Cardiac muscle cell (in vitro differentiated cells and primary cell): ENCODE results near the gene BTRC. TPM values are rescaled to one million over a fixed set of nuclear protein-coding genes. Genes with fewer than 3 reads are reported as not detected.
"Not testable (repeated sequence)": the region's sequence is repeated elsewhere in the genome, so short reads cannot be mapped to it uniquely, and the experiment has no call there.

Experiments used
- DNase-seq, 2 donors: peaks; one replicate each; pipeline versions ENCODE4 v3.0.0 to v3.0.0-alpha.2; 2010 to 2017; ENCODE audit warnings: low read depth in 1 of 2, low spot score in 1 of 2
- H3K27ac ChIP-seq: fragments of 200-600 bp; sonication (generic); 2 replicates; pipeline ENCODE4 v1.5.1; 2016
- H3K27me3 ChIP-seq: fragments of 200-600 bp; sonication (generic); 2 replicates; pipeline ENCODE4 v1.6.0; 2016; ENCODE audit warnings: control low read depth
- H3K36me3 ChIP-seq: fragments of 200-600 bp; sonication (generic); 2 replicates; pipeline ENCODE4 v1.5.1; 2016; ENCODE audit warnings: control low read depth
- H3K4me1 ChIP-seq: fragments of 200-600 bp; sonication (generic); 2 replicates; pipeline ENCODE4 v1.8.1; 2017; ENCODE audit warnings: low read depth, mild to moderate bottlenecking, mixed run types
- H3K4me3 ChIP-seq: fragments of 200-600 bp; sonication (generic); 2 replicates; pipeline ENCODE4 v1.5.1; 2016; ENCODE audit warnings: mild to moderate bottlenecking
- H3K9me3 ChIP-seq: fragments of 200-600 bp; sonication (generic); 2 replicates; pipeline ENCODE4 v1.5.1; 2017; ENCODE audit warnings: low read depth, mild to moderate bottlenecking, control low read depth
- CTCF ChIP-seq: IDR thresholded peaks from 2 replicates; pipeline ENCODE4 v1.5.1; 2012; ENCODE audit warnings: low read depth, mild to moderate bottlenecking, low read length
- polyA plus RNA-seq: library from polyadenylated mRNA; unstranded; fragments of >200 nt; fragmentation: Nextera tagmentation; extraction: Ambion mirVana; gene quantifications from 2 replicates; pipeline ENCODE4 v1.2.1, GENCODE V29; 2016
- total RNA-seq: library from RNA; depleted of rRNA; stranded (reverse); fragments of >200 nt; gene quantifications from 2 replicates; pipeline ENCODE4 v1.2.3, GENCODE V29; 2016

Gene BTRC
- total and polyA plus RNA-seq, 2 experiments from 2014 or later: 14.0 to 22.3 TPM

DNA sequence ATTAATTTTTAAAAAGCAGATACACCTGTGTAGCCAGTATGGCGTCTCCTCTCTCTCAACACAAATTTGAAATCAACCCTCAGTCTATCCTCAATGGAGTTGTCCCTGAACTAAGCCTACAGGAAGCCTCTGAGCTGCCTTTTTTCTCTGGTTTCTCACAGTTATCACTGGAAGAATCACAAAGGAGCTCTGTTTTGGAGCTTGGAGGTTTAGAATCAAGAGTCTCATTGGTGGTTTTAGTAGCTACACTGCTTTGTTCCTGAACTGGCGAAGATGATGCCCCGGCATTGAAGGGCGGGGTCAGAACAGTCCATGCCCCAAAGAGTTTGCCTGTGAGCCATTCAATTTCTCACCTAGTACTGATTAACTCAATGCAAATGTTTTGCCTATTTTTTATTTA is 16.1 kb upstream of the BTRC start:
- Histone ChIP-seq H3K36me3 (no peaks in the 10 kb centered on the region), H3K27me3 (no peaks in the 10 kb centered on the region), H3K4me3 (no peak overlapping the region), H3K4me1 (no peaks in the 10 kb centered on the region), H3K9me3 (no peaks in the 10 kb centered on the region), H3K27ac (no peak overlapping the region)
- no peak for DNase-seq
- TF ChIP-seq CTCF: no peak

DNA sequence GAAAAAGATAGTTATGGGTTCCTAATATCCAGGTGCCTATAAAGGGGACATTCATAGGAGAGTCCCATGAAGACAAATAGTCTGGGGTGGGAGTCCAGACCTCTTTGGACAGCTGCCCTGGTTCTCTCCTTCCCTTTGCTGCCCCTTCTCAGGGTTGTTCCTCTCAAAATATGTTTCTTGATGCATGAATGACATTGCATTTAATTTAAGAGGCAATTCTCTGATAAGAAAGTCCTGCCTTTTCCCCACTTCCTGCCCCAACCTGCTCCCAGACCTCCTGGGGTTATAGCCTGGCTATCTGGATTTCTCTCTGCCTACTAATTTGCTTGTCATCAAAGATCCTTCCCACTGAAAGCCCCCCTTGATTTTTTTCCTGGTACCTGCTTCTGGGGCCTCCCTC is 12.5 kb upstream of the BTRC start:
- peaks cover 2% of the 10 kb centered on the region for H3K27me3 ChIP-seq
- no peak overlapping the region for H3K4me3 ChIP-seq
- no peak for TF ChIP-seq CTCF
- DNase-seq: no peak
- no peak overlapping the region for H3K27ac ChIP-seq
- no peaks in the 10 kb centered on the region for H3K36me3 ChIP-seq
- H3K9me3 ChIP-seq: no peaks in the 10 kb centered on the region
- H3K4me1 ChIP-seq: no peaks in the 10 kb centered on the region

- no peaks in the 10 kb centered on the region for H3K36me3 ChIP-seq
These were observed 7.8 kb upstream of the BTRC start for GRCh38 chr10:101346177-101346576.

DNA sequence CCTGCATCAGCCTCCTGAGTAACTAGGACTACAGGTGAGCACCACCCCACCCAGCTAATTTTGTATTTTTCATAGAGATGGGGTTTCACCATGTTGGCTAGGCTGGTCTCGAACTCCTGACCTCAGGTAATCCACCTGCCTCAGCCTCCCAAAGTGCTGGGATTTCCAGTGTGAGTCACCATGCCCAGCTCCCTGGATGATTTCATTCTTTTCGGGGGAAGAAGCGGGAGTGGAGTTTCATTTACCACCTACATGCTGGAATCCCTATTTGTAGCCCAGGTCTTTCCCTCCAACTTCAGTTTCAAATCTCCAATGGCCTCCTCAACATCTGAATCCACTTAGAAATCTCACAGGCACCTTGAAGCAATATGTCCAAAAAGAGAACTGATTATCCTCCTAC is 2.9 kb upstream of the BTRC start:
- no peak overlapping the region for H3K27ac ChIP-seq
- H3K36me3 ChIP-seq: no peaks in the 10 kb centered on the region
- TF ChIP-seq CTCF: no peak
- H3K9me3 ChIP-seq: no peaks in the 10 kb centered on the region
- H3K4me1 ChIP-seq: peaks cover 10% of the 10 kb centered on the region
- H3K27me3 ChIP-seq: peaks cover 5% of the 10 kb centered on the region
- H3K4me3 ChIP-seq: no peak overlapping the region
- DNase-seq: no peak

More at GRCh38 chr10:101346177-101346576, 7.8 kb upstream of the BTRC start:
- Histone ChIP-seq H3K27ac (no peak overlapping the region), H3K27me3 (peaks cover 7% of the 10 kb centered on the region), H3K9me3 (no peaks in the 10 kb centered on the region), H3K4me1 (no peaks in the 10 kb centered on the region), H3K4me3 (no peak overlapping the region)
- no peak for DNase-seq
- no peak for TF ChIP-seq CTCF

DNA sequence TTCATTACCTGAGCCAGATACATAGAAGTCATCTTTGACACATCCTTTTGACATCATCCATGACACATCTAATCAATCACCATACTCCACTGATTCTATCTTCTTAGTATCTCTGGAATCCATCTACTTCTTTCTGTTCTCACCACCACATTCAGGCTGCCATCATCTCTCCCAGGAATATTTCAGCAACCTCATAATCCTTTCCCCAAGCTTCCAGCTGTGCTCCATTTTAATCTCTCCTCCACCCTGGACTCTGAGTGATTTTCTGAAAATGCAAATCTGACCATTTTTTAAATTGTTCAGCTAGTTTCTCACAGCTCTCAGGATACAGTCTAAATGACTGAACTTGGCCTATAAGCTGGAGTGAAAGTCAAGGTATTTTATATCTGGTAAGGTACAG is 2.5 kb upstream of the BTRC start:
- TF ChIP-seq CTCF: no peak
- Histone ChIP-seq H3K27ac (no peak overlapping the region), H3K27me3 (peaks cover 5% of the 10 kb centered on the region), H3K4me1 (peaks cover 10% of the 10 kb centered on the region), H3K9me3 (no peaks in the 10 kb centered on the region), H3K4me3 (no peak overlapping the region), H3K36me3 (no peaks in the 10 kb centered on the region)
- DNase-seq: no peak

DNA sequence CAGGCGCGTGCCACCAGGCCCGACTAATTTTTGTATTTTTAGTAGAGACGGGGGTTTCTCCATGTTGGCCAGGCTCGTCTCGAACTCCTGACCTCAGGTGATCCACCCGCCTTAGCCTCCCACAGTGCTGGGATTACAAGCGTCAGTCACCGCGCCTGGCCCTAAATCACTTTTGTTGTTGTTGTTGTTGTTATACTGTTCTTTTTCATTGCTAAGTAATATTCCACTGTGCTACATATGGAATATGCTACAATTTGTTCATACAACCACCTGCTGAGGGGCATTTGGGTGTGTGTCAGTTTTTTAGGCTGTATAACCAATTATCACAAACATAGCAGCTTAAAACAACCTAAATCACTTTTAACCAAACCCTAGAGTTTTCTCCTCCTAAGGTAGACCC is 1.1 kb upstream of the BTRC start:
- not testable (repeated sequence) for H3K27me3 ChIP-seq, H3K9me3 ChIP-seq, H3K4me3 ChIP-seq, DNase-seq, H3K4me1 ChIP-seq, H3K36me3 ChIP-seq, H3K27ac ChIP-seq
